H9 (cell line): ENCODE measurements around the gene TBX15. TPM values are rescaled to one million over a fixed set of nuclear protein-coding genes. Genes with fewer than 3 reads are reported as not detected.

Experiments
- DNase-seq: peaks from one replicate; pipeline ENCODE4 v3.0.0-alpha.2; 2017
- H2AFZ ChIP-seq: one replicate; pipeline ENCODE4 v1.6.1; 2013; ENCODE audit warnings: mild to moderate bottlenecking, low read length, control low read depth, moderate library complexity
- H2AK5ac ChIP-seq: 2 replicates; pipeline ENCODE4 v1.6.1; 2013; ENCODE audit warnings: low read length, control low read depth, mixed read lengths; ENCODE audit not compliant: insufficient read length
- H2BK120ac ChIP-seq: one replicate; pipeline ENCODE4 v1.6.1; 2013; ENCODE audit warnings: low read depth, mild to moderate bottlenecking, low read length, control low read depth, inconsistent platforms; ENCODE audit not compliant: poor library complexity, severe bottlenecking
- H2BK12ac ChIP-seq: 2 replicates; pipeline ENCODE4 v1.6.1; 2013; ENCODE audit warnings: low read length, control low read depth, mixed read lengths, low read depth; ENCODE audit not compliant: insufficient read length
- H2BK15ac ChIP-seq: 2 replicates; pipeline ENCODE4 v1.6.1; 2013; ENCODE audit warnings: low read depth, low read length, control low read depth
- H2BK20ac ChIP-seq: one replicate; pipeline ENCODE4 v1.6.1; 2013; ENCODE audit warnings: low read depth, mild to moderate bottlenecking, low read length, control low read depth, inconsistent platforms; ENCODE audit not compliant: poor library complexity, severe bottlenecking
- H2BK5ac ChIP-seq: 2 replicates; pipeline ENCODE4 v1.6.1; 2013; ENCODE audit warnings: low read length, control low read depth, mixed read lengths; ENCODE audit not compliant: insufficient read length
- H3K14ac ChIP-seq: 2 replicates; pipeline ENCODE4 v1.6.1; 2013; ENCODE audit warnings: low read length, control low read depth; ENCODE audit not compliant: insufficient read depth
- H3K18ac ChIP-seq: 2 replicates; pipeline ENCODE4 v1.6.1; 2013; ENCODE audit warnings: low read depth, mild to moderate bottlenecking, mixed read lengths, low read length, control low read depth; ENCODE audit not compliant: insufficient read length
- H3K23ac ChIP-seq: 2 replicates; pipeline ENCODE4 v1.6.1; 2013; ENCODE audit warnings: low read length, control low read depth, mixed read lengths, low read depth; ENCODE audit not compliant: insufficient read length
- H3K23me2 ChIP-seq: 2 replicates; pipeline ENCODE4 v1.6.1; 2013; ENCODE audit warnings: low read depth, mild to moderate bottlenecking, mixed read lengths, low read length, control low read depth; ENCODE audit not compliant: insufficient read length, poor library complexity, severe bottlenecking
- H3K27ac ChIP-seq: 2 replicates; pipeline ENCODE4 v1.5.1; 2013; ENCODE audit warnings: low read length, control low read depth, mixed read lengths, low read depth; ENCODE audit not compliant: insufficient read length
- H3K27me3 ChIP-seq: 2 replicates; pipeline ENCODE4 v1.6.1; 2013; ENCODE audit warnings: low read length, control low read depth, inconsistent platforms; ENCODE audit not compliant: insufficient read depth
- H3K4ac ChIP-seq: 2 replicates; pipeline ENCODE4 v1.6.1; 2013; ENCODE audit warnings: low read depth, mild to moderate bottlenecking, control low read depth, inconsistent platforms, low read length, moderate library complexity
- H3K4me1 ChIP-seq: 2 replicates; pipeline ENCODE4 v1.6.1; 2013; ENCODE audit warnings: low read length, control low read depth, inconsistent platforms; ENCODE audit not compliant: insufficient read depth
- H3K4me2 ChIP-seq: 2 replicates; pipeline ENCODE4 v1.6.1; 2013; ENCODE audit warnings: low read length, control low read depth, mixed read lengths; ENCODE audit not compliant: insufficient read length, insufficient read depth
- H3K56ac ChIP-seq: 2 replicates; pipeline ENCODE4 v1.6.1; 2013; ENCODE audit warnings: low read depth, mild to moderate bottlenecking, mixed read lengths, low read length, control low read depth; ENCODE audit not compliant: insufficient read length
- H3K79me1 ChIP-seq: 2 replicates; pipeline ENCODE4 v1.6.1; 2013; ENCODE audit warnings: low read depth, mild to moderate bottlenecking, moderate library complexity, low read length, control low read depth, inconsistent platforms; ENCODE audit not compliant: insufficient read depth, poor library complexity, severe bottlenecking
- H3K79me2 ChIP-seq: 2 replicates; pipeline ENCODE4 v1.6.1; 2013; ENCODE audit warnings: low read length, control low read depth, inconsistent platforms; ENCODE audit not compliant: insufficient read depth
- H3K9ac ChIP-seq: 2 replicates; pipeline ENCODE4 v1.6.1; 2013; ENCODE audit warnings: low read length, control low read depth, mixed read lengths; ENCODE audit not compliant: insufficient read length; ENCODE audit errors: extremely low read depth
- H3K9me3 ChIP-seq: one replicate; pipeline ENCODE4 v1.6.1; 2013; ENCODE audit warnings: low read depth, low read length, inconsistent platforms; ENCODE audit not compliant: control insufficient read depth
- H3T11ph ChIP-seq: one replicate; pipeline ENCODE4 v1.6.1; 2013; ENCODE audit warnings: mild to moderate bottlenecking, low read length, control low read depth, inconsistent platforms
- H4K20me1 ChIP-seq: one replicate; pipeline ENCODE4 v1.6.1; 2013; ENCODE audit not compliant: control insufficient read depth, insufficient read length, insufficient read depth
- H4K5ac ChIP-seq: 2 replicates; pipeline ENCODE4 v1.6.1; 2013; ENCODE audit warnings: low read depth, mild to moderate bottlenecking, mixed read lengths, low read length, control low read depth; ENCODE audit not compliant: insufficient read length
- H4K8ac ChIP-seq: replicated peaks from 2 replicates; pipeline ENCODE4 v1.6.1; 2013; ENCODE audit warnings: low read length, control low read depth, mixed read lengths, low read depth; ENCODE audit not compliant: insufficient read length
- H4K91ac ChIP-seq: 2 replicates; pipeline ENCODE4 v1.6.1; 2013; ENCODE audit warnings: low read depth, mild to moderate bottlenecking, moderate library complexity, mixed read lengths, low read length, control low read depth; ENCODE audit not compliant: insufficient read length
- H3K27ac Mint-ChIP-seq, 3 experiments: 2 replicates in 2 of 3; 3 replicates in 1 of 3; pipeline ENCODE4 v1.8.0; 2020 to 2021; ENCODE audit warnings: mixed read lengths in 3 of 3, mild to moderate bottlenecking in 1 of 3, moderate library complexity in 1 of 3
- H3K27me3 Mint-ChIP-seq: 2 replicates; pipeline ENCODE4 v1.8.0; 2021; ENCODE audit warnings: low read depth, mild to moderate bottlenecking, moderate library complexity, mixed read lengths
- H3K36me3 Mint-ChIP-seq, 3 experiments: 2 replicates in 2 of 3; 3 replicates in 1 of 3; pipeline ENCODE4 v1.8.0; 2020 to 2021; ENCODE audit warnings: low read depth in 3 of 3, mixed read lengths in 3 of 3; ENCODE audit not compliant: insufficient read depth in 1 of 3
- H3K4me1 Mint-ChIP-seq, 2 experiments: 2 replicates each; pipeline ENCODE4 v1.8.0; 2020; ENCODE audit warnings: mixed read lengths in 2 of 2
- H3K4me3 Mint-ChIP-seq, 2 experiments: 2 replicates in 1 of 2; 3 replicates in 1 of 2; pipeline ENCODE4 v1.8.0; 2020 to 2021; ENCODE audit warnings: mild to moderate bottlenecking in 2 of 2, mixed read lengths in 2 of 2, moderate library complexity in 1 of 2
- H3K9me3 Mint-ChIP-seq, 2 experiments: 2 replicates in 1 of 2; 3 replicates in 1 of 2; pipeline ENCODE4 v1.8.0; 2020; ENCODE audit warnings: mild to moderate bottlenecking in 2 of 2, mixed read lengths in 2 of 2, moderate library complexity in 1 of 2
- WGBS: extraction: QIAGEN DNeasy Blood & Tissue Kit; methylation state at CpG from one replicate; pipeline ENCODE4 v1.1.7; 2013; ENCODE audit warnings: missing lambda C conversion rate, low lambda C conversion rate, mixed read lengths; ENCODE audit not compliant: insufficient read length; ENCODE audit errors: extremely low coverage; 5-methylcytosine and 5-hydroxymethylcytosine counted together
- total RNA-seq: library from RNA; stranded (reverse); gene quantifications from 2 replicates; pipeline ENCODE4 v1.2.1, GENCODE V29; 2021
- TF ChIP-seq, protein P1 (sequence below): fragments of 200-600 bp; sonication (generic); conservative IDR thresholded peaks from 3 replicates; pipeline ENCODE4 v1.8.0; 2021; ENCODE audit warnings: antibody characterized with exemption, mild to moderate bottlenecking

TBX15 gene
- total RNA-seq, 1 experiment from 2014 or later = 0.07 TPM

DNA sequence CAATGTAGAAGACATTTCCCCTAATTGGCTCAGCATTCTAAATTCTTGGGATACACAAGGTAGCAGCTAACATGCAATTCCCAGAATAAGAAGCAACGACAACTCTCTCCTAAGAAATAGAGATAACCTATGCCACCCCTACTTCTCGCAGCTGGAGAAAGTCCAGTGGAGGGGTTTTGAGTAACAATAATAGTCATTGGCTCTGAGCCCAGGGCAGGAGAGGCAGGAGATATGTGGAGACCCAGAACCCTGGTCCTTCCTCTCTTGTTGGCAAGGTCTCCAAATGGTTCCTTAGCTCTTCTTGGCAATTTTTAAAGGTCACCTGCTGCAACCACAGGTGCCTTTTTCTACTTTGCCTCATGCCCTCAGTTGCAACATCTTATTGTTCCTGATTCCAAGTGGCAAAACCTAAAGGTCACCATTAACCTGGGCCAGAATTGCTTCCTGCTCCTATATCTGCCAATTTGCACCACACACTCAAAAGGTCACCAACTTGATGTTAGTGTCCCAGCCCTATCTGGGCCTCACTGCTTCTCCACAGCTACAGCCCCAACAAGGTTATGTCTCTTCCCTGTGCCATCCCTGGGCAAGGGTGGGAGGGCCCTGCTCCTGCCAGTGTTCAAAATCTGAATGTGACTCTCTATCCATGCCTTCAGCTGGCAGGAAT is 36.7 kb downstream of the TBX15 start:
- peaks cover 0 to 7% (median 0%) of the 10 kb centered on the region in 3 experiments; a peak in 2 of 7 replicates for H3K36me3 Mint-ChIP-seq
- no peak overlapping the region for H3K4me3 Mint-ChIP-seq
- TF ChIP-seq, protein P1, sequence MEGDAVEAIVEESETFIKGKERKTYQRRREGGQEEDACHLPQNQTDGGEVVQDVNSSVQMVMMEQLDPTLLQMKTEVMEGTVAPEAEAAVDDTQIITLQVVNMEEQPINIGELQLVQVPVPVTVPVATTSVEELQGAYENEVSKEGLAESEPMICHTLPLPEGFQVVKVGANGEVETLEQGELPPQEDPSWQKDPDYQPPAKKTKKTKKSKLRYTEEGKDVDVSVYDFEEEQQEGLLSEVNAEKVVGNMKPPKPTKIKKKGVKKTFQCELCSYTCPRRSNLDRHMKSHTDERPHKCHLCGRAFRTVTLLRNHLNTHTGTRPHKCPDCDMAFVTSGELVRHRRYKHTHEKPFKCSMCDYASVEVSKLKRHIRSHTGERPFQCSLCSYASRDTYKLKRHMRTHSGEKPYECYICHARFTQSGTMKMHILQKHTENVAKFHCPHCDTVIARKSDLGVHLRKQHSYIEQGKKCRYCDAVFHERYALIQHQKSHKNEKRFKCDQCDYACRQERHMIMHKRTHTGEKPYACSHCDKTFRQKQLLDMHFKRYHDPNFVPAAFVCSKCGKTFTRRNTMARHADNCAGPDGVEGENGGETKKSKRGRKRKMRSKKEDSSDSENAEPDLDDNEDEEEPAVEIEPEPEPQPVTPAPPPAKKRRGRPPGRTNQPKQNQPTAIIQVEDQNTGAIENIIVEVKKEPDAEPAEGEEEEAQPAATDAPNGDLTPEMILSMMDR = no peak
- Histone ChIP-seq H3K9ac (no peak overlapping the region), H3K9me3 (no peaks in the 10 kb centered on the region), H3K27ac (no peak overlapping the region), H4K8ac (no peak overlapping the region), H2BK120ac (no peak overlapping the region), H3K23me2 (no peaks in the 10 kb centered on the region), H3T11ph (no peak overlapping the region), H3K18ac (no peak overlapping the region), H4K20me1 (no peaks in the 10 kb centered on the region), H3K4me2 (no peak overlapping the region), H3K14ac (no peak overlapping the region), H2AFZ (no peak overlapping the region), H2BK20ac (no peak overlapping the region), H3K79me2 (no peaks in the 10 kb centered on the region), H4K91ac (no peak overlapping the region), H3K4me1 (no peaks in the 10 kb centered on the region), H3K27me3 (no peaks in the 10 kb centered on the region), H3K79me1 (no peaks in the 10 kb centered on the region), H3K23ac (no peak overlapping the region), H3K56ac (no peak overlapping the region), H3K4ac (no peak overlapping the region), H2AK5ac (no peak overlapping the region), H4K5ac (no peak overlapping the region), H2BK5ac (no peak overlapping the region), H2BK15ac (no peak overlapping the region), H2BK12ac (no peak overlapping the region)
- H3K9me3 Mint-ChIP-seq = peaks cover 2 to 4% of the 10 kb centered on the region in 2 experiments; a peak in 3 of 5 replicates
- WGBS = no CpG with 5 or more reads among the region's 2 CpGs
- no peak for DNase-seq
- H3K27me3 Mint-ChIP-seq = no peaks in the 10 kb centered on the region; the same call in 1 of the 2 replicates
- H3K4me1 Mint-ChIP-seq = 0 out of 4 replicates have a peak, but pooled peaks cover 2% of the 10 kb centered on the region in 2 experiments
- H3K27ac Mint-ChIP-seq = no peak overlapping the region
